Measurements from ENCODE around the gene SH3PXD2A. TPM values are rescaled to one million over a fixed set of nuclear protein-coding genes. Genes with fewer than 3 reads are reported as not detected.

Gene SH3PXD2A
- total RNA-seq, 1 experiment from 2014 or later: 13.2 TPM

- Mint-ChIP-seq H3K27me3 (ENCODE audit: insufficient read depth, unreplicated experiment) (no peaks in the 10 kb centered on the region), H3K27ac (ENCODE audit: low read depth, unreplicated experiment) (no peak overlapping the region), H3K9me3 (ENCODE audit: unreplicated experiment) (no peaks in the 10 kb centered on the region), H3K4me1 (ENCODE audit: insufficient read depth, unreplicated experiment) (peaks cover 3% of the 10 kb centered on the region), H3K4me3 (ENCODE audit: unreplicated experiment) (no peak overlapping the region), H3K36me3 (ENCODE audit: insufficient read depth, unreplicated experiment) (peaks cover 21% of the 10 kb centered on the region)
- DNase-seq (ENCODE audit: unreplicated experiment): no peak
- ChIA-PET CTCF (interaction anchor here (0.7 kb wide), 2 partner anchors 44 to 132 kb away, joined by 4 to 6 read pairs; no protein-coding TSS in a partner anchor), POLR2A (no interaction called here)
- no peak for TF ChIP-seq CTCF (IDR thresholded peaks at IDR 0.05; ENCODE audit: unreplicated experiment)
- no TSS peak for BruUV-seq (replicated peaks)
- intact Hi-C loops (cut with micrococcal nuclease): no loop called here
Measured at GRCh38 chr10:103795634-103796270, 59.6 kb downstream of the SH3PXD2A start.

GRCh38 chr10:103794996-103795395 lies 60.4 kb downstream of the SH3PXD2A start:
- Mint-ChIP-seq H3K4me3 (ENCODE audit: unreplicated experiment) (no peak overlapping the region), H3K36me3 (ENCODE audit: insufficient read depth, unreplicated experiment) (peaks cover 21% of the 10 kb centered on the region), H3K4me1 (ENCODE audit: insufficient read depth, unreplicated experiment) (no peaks in the 10 kb centered on the region), H3K27ac (ENCODE audit: low read depth, unreplicated experiment) (peak overlapping the region; percentile 50), H3K9me3 (ENCODE audit: unreplicated experiment) (no peaks in the 10 kb centered on the region), H3K27me3 (ENCODE audit: insufficient read depth, unreplicated experiment) (no peaks in the 10 kb centered on the region)
- DNase-seq (ENCODE audit: unreplicated experiment): no peak
- ChIA-PET POLR2A (no interaction called here), CTCF (interaction anchor here (0.6 to 0.9 kb wide), 2 partner anchors 32 to 82 kb away, joined by 3 to 5 read pairs; no protein-coding TSS in a partner anchor)
- intact Hi-C loops (cut with micrococcal nuclease): no loop called here
- no TSS peak for BruUV-seq (replicated peaks)
- TF ChIP-seq CTCF (IDR thresholded peaks at IDR 0.05; ENCODE audit: unreplicated experiment): no peak

GRCh38 chr10:103793920-103794883 lies 61.2 kb downstream of the SH3PXD2A start:
- no peak for DNase-seq (ENCODE audit: unreplicated experiment)
- CTCF ChIA-PET: interaction anchor here (0.6 to 0.9 kb wide), 2 partner anchors 31 to 82 kb away, joined by 3 to 5 read pairs; no protein-coding TSS in a partner anchor
- peaks cover 18% of the 10 kb centered on the region for H3K36me3 Mint-ChIP-seq (ENCODE audit: insufficient read depth, unreplicated experiment)
- peaks cover 7% of the 10 kb centered on the region for H3K4me1 Mint-ChIP-seq (ENCODE audit: insufficient read depth, unreplicated experiment)
- H3K9me3 Mint-ChIP-seq (ENCODE audit: unreplicated experiment): no peaks in the 10 kb centered on the region
- intact Hi-C loops (cut with micrococcal nuclease): no loop called here
- H3K4me3 Mint-ChIP-seq (ENCODE audit: unreplicated experiment): no peak overlapping the region
- no peak for TF ChIP-seq CTCF (IDR thresholded peaks at IDR 0.05; ENCODE audit: unreplicated experiment)
- POLR2A ChIA-PET: no interaction called here
- H3K27me3 Mint-ChIP-seq (ENCODE audit: insufficient read depth, unreplicated experiment): no peaks in the 10 kb centered on the region
- peak overlapping the region; percentile 50 for H3K27ac Mint-ChIP-seq (ENCODE audit: low read depth, unreplicated experiment)
- BruUV-seq (replicated peaks): no TSS peak

- Mint-ChIP-seq H3K4me3 (ENCODE audit: unreplicated experiment) (no peak overlapping the region), H3K36me3 (ENCODE audit: insufficient read depth, unreplicated experiment) (peaks cover 13% of the 10 kb centered on the region), H3K4me1 (ENCODE audit: insufficient read depth, unreplicated experiment) (peaks cover 7% of the 10 kb centered on the region), H3K9me3 (ENCODE audit: unreplicated experiment) (no peaks in the 10 kb centered on the region), H3K27ac (ENCODE audit: low read depth, unreplicated experiment) (no peak overlapping the region), H3K27me3 (ENCODE audit: insufficient read depth, unreplicated experiment) (no peaks in the 10 kb centered on the region)
- DNase-seq (ENCODE audit: unreplicated experiment): no peak
- ChIA-PET CTCF (interaction anchor here (1.7 kb wide), 1 partner anchor 12 kb away, joined by 5 read pairs; no protein-coding TSS in a partner anchor), POLR2A (interaction anchor here (2.0 kb wide), 1 partner anchor 11 kb away, joined by 6 read pairs; no protein-coding TSS in a partner anchor)
- TF ChIP-seq CTCF (IDR thresholded peaks at IDR 0.05; ENCODE audit: unreplicated experiment): no peak
- no TSS peak for BruUV-seq (replicated peaks)
- intact Hi-C loops (cut with micrococcal nuclease): no loop called here
Measured at GRCh38 chr10:103793429-103793828, 61.9 kb downstream of the SH3PXD2A start.

Data from MCF 10A (cell line).